CD4-positive, alpha-beta memory T cell (primary cell): Measurements from ENCODE around the gene IDI2. TPM values are rescaled to one million over a fixed set of nuclear protein-coding genes. Genes with fewer than 3 reads are reported as not detected.
A peak's percentile ranks its signal among the peaks of the same experiment; 100 is the strongest.

Experiments used
- CTCF ChIA-PET: fragments of 350-600 bp; sonication (Branson Sonifier 250); formaldehyde crosslinking; loops from one replicate; lab custom pipeline; 2021; ENCODE audit warnings: inconsistent platforms; ENCODE audit not compliant: partially characterized antibody; lab: Charles Lee
- POLR2A ChIA-PET: fragments of 350-600 bp; sonication (Branson Sonifier 250); formaldehyde crosslinking; loops from one replicate; lab custom pipeline; 2021; ENCODE audit not compliant: partially characterized antibody; lab: Charles Lee
- DNase-seq, 5 donors: peaks; one replicate each; pipeline versions ENCODE4 v3.0.0 to v3.0.0-alpha.2; 2020 to 2022; ENCODE audit warnings: mixed read lengths in 1 of 5
- H3K27ac ChIP-seq: one replicate; pipeline ENCODE4 v1.7.0; 2013; ENCODE audit warnings: low read depth, low read length
- H3K27me3 ChIP-seq: 2 replicates; pipeline ENCODE4 v1.7.0; 2013; ENCODE audit warnings: mild to moderate bottlenecking, low read length, moderate library complexity; ENCODE audit not compliant: insufficient read depth
- H3K36me3 ChIP-seq: 2 replicates; pipeline ENCODE4 v1.7.0; 2013; ENCODE audit warnings: mild to moderate bottlenecking, low read length, moderate library complexity; ENCODE audit not compliant: insufficient read depth
- H3K4me1 ChIP-seq: 2 replicates; pipeline ENCODE4 v1.7.0; 2013; ENCODE audit warnings: mild to moderate bottlenecking, low read length, moderate library complexity; ENCODE audit not compliant: insufficient read depth
- H3K4me3 ChIP-seq, 2 donors: one replicate each; pipeline ENCODE4 v1.7.0; 2013; ENCODE audit warnings: low read length in 2 of 2, mild to moderate bottlenecking in 1 of 2
- H3K9me3 ChIP-seq, 2 donors: one replicate each; pipeline ENCODE4 v1.7.0; 2013; ENCODE audit warnings: low read length in 2 of 2, control low read depth in 1 of 2; ENCODE audit not compliant: control insufficient read depth in 1 of 2
- H3K27ac Mint-ChIP-seq, 7 donors: one replicate each; pipeline ENCODE4 v1.8.0; 2020 to 2021; ENCODE audit warnings: mixed read lengths in 7 of 7, mild to moderate bottlenecking in 6 of 7, inconsistent platforms in 3 of 7, moderate library complexity in 3 of 7
- H3K27me3 Mint-ChIP-seq, 2 donors: one replicate each; pipeline ENCODE4 v1.8.0; 2020 to 2021; ENCODE audit warnings: mixed read lengths in 2 of 2
- H3K36me3 Mint-ChIP-seq, 2 donors: one replicate each; pipeline ENCODE4 v1.8.0; 2020 to 2021; ENCODE audit warnings: mixed read lengths in 2 of 2, inconsistent platforms in 1 of 2, mild to moderate bottlenecking in 1 of 2
- H3K4me1 Mint-ChIP-seq, 4 donors: one replicate each; pipeline ENCODE4 v1.8.0; 2020 to 2021; ENCODE audit warnings: mixed read lengths in 4 of 4, mild to moderate bottlenecking in 1 of 4
- H3K4me3 Mint-ChIP-seq, 8 donors: one replicate each; pipeline ENCODE4 v1.8.0; 2020 to 2021; ENCODE audit warnings: mixed read lengths in 8 of 8, mild to moderate bottlenecking in 7 of 8, moderate library complexity in 6 of 8, inconsistent platforms in 3 of 8
- H3K9me3 Mint-ChIP-seq, 8 donors: one replicate each; pipeline ENCODE4 v1.8.0; 2020 to 2021; ENCODE audit warnings: mixed read lengths in 8 of 8, mild to moderate bottlenecking in 5 of 8, inconsistent platforms in 3 of 8, moderate library complexity in 1 of 8
- intact Hi-C: fragments of 100-400 bp; cut with micrococcal nuclease; formaldehyde crosslinking; loops from one replicate; pipeline ENCODE4 v1.15.1; 2023
- polyA plus RNA-seq, 2 donors: library from polyadenylated mRNA; unstranded; fragments of 300-500 nt; fragmentation: Illumina TruSeq; gene quantifications; one replicate each; pipeline ENCODE4 v1.2.3, GENCODE V29; 2021
- total RNA-seq, 2 experiments: library from RNA; stranded (reverse); gene quantifications; one replicate each; pipeline ENCODE4 v1.2.3, GENCODE V29; 2021

Gene IDI2
- total and polyA plus RNA-seq, 4 experiments from 2014 or later: not detected

- Mint-ChIP-seq H3K27ac (no peak overlapping the region), H3K4me3 (no peak overlapping the region), H3K9me3 (no peaks in the 10 kb centered on the region), H3K4me1 (peaks cover 21 to 41% (median 32%) of the 10 kb centered on the region in 4 donors), H3K36me3 (peaks cover 30 to 68% of the 10 kb centered on the region in 2 donors), H3K27me3 (no peaks in the 10 kb centered on the region)
- H3K27me3 ChIP-seq: no peaks in the 10 kb centered on the region
- H3K4me3 ChIP-seq: no peak overlapping the region
- no peaks in the 10 kb centered on the region for H3K9me3 ChIP-seq
- POLR2A ChIA-PET: no interaction called here
- no peak overlapping the region for H3K27ac ChIP-seq
- CTCF ChIA-PET: no interaction called here
- no peak for DNase-seq
- H3K4me1 ChIP-seq: peaks cover 21% of the 10 kb centered on the region
- peaks cover 45% of the 10 kb centered on the region for H3K36me3 ChIP-seq
- intact Hi-C loops: no loop called here
These were observed 32.8 kb downstream of the IDI2 start for GRCh38 chr10:992871-993270.

GRCh38 chr10:992467-992866, 33.2 kb downstream of the IDI2 start:
- H3K36me3 ChIP-seq: peaks cover 42% of the 10 kb centered on the region
- Mint-ChIP-seq H3K9me3 (no peaks in the 10 kb centered on the region), H3K27ac (no peak overlapping the region), H3K27me3 (no peaks in the 10 kb centered on the region), H3K4me1 (peaks cover 21 to 45% (median 32%) of the 10 kb centered on the region in 4 donors), H3K4me3 (no peak overlapping the region), H3K36me3 (peaks cover 26 to 64% of the 10 kb centered on the region in 2 donors)
- ChIA-PET CTCF (no interaction called here), POLR2A (no interaction called here)
- no peak for DNase-seq
- no peaks in the 10 kb centered on the region for H3K27me3 ChIP-seq
- H3K9me3 ChIP-seq: no peaks in the 10 kb centered on the region
- no peak overlapping the region for H3K27ac ChIP-seq
- peaks cover 23% of the 10 kb centered on the region for H3K4me1 ChIP-seq
- no peak overlapping the region for H3K4me3 ChIP-seq
- intact Hi-C loops: no loop called here

GRCh38 chr10:990808-991207, 34.9 kb downstream of the IDI2 start:
- ChIA-PET CTCF (no interaction called here), POLR2A (no interaction called here)
- H3K4me3 ChIP-seq: no peak overlapping the region
- intact Hi-C loops: no loop called here
- H3K9me3 ChIP-seq: no peaks in the 10 kb centered on the region
- peaks cover 26% of the 10 kb centered on the region for H3K36me3 ChIP-seq
- peaks cover 30% of the 10 kb centered on the region for H3K4me1 ChIP-seq
- peak overlapping the region in 6 of 8 donors; percentile 14 to 69 (median 54) for H3K4me3 Mint-ChIP-seq
- no peak for DNase-seq
- H3K27me3 ChIP-seq: no peaks in the 10 kb centered on the region
- H3K36me3 Mint-ChIP-seq: peaks cover 12 to 51% of the 10 kb centered on the region in 2 donors
- no peaks in the 10 kb centered on the region for H3K9me3 Mint-ChIP-seq
- H3K4me1 Mint-ChIP-seq: peaks cover 25 to 54% (median 37%) of the 10 kb centered on the region in 4 donors
- no peaks in the 10 kb centered on the region for H3K27me3 Mint-ChIP-seq
- no peak overlapping the region for H3K27ac ChIP-seq
- H3K27ac Mint-ChIP-seq: peak overlapping the region in 5 of 7 donors; percentile 13 to 84 (median 72)

- DNase-seq: peak in 1 of 5 donors; percentile 70
- no peaks in the 10 kb centered on the region for H3K27me3 ChIP-seq
- Mint-ChIP-seq H3K9me3 (no peaks in the 10 kb centered on the region), H3K36me3 (peaks cover 0 to 32% of the 10 kb centered on the region in 2 donors), H3K27me3 (no peaks in the 10 kb centered on the region), H3K27ac (peak overlapping the region; percentile 96 to 99 (median 98)), H3K4me3 (peak overlapping the region; percentile 91 to 99 (median 95)), H3K4me1 (peaks cover 23 to 47% (median 33%) of the 10 kb centered on the region in 4 donors)
- H3K4me1 ChIP-seq: peaks cover 30% of the 10 kb centered on the region
- intact Hi-C loops: loop anchor here (1.0 to 5.0 kb wide), 3 partner anchors 58 to 122 kb away; partner anchors contain the start of genes IDI1 and LARP4B
- no peaks in the 10 kb centered on the region for H3K9me3 ChIP-seq
- ChIA-PET POLR2A (interaction anchor here (0.7 to 3.4 kb wide), 8 partner anchors 45 to 660 kb away, joined by 3 to 12 read pairs (median 4); partner anchors contain the start of genes IDI1, LARP4B and WDR37), CTCF (interaction anchor here (1.0 to 1.8 kb wide), 3 partner anchors 11 to 86 kb away, joined by 3 to 5 read pairs (median 5); no protein-coding TSS in a partner anchor)
- H3K27ac ChIP-seq: peak overlapping the region; percentile 83
- H3K36me3 ChIP-seq: peaks cover 17% of the 10 kb centered on the region
- H3K4me3 ChIP-seq: peak overlapping the region; percentile 82 to 95
These were observed 36.8 kb downstream of the IDI2 start for GRCh38 chr10:988667-989545.

GRCh38 chr10:987870-988666, 37.6 kb downstream of the IDI2 start, which contains the start of gene GTPBP4:
Gene GTPBP4 (plus strand): TSS chr10:988434. CDS start chr10:988480, 46 bp downstream.
- H3K27ac ChIP-seq: peak within 1 kb of the TSS; percentile 83
- Mint-ChIP-seq H3K27ac (peak within 1 kb of the TSS; percentile 96 to 99 (median 98)), H3K4me3 (peak within 1 kb of the TSS; percentile 91 to 99 (median 95)), H3K4me1 (peaks cover 23 to 47% (median 33%) of the 10 kb centered on the region in 4 donors), H3K36me3 (peaks cover 0 to 23% of the 10 kb centered on the region in 2 donors), H3K27me3 (no peaks in the 10 kb centered on the region), H3K9me3 (no peaks in the 10 kb centered on the region)
- ChIA-PET CTCF (interaction anchor here (1.0 to 1.8 kb wide), 4 partner anchors 12 to 87 kb away, joined by 3 to 6 read pairs (median 5); no protein-coding TSS in a partner anchor), POLR2A (interaction anchor here (0.8 to 3.4 kb wide), 7 partner anchors 45 to 659 kb away, joined by 3 to 12 read pairs (median 5); partner anchors contain the start of genes IDI1, LARP4B and WDR37)
- H3K36me3 ChIP-seq: peaks cover 8% of the 10 kb centered on the region
- H3K4me1 ChIP-seq: peaks cover 30% of the 10 kb centered on the region
- intact Hi-C loops: loop anchor here (1.0 to 5.0 kb wide), 3 partner anchors 57 to 121 kb away; partner anchors contain the start of genes IDI1 and LARP4B
- no peaks in the 10 kb centered on the region for H3K9me3 ChIP-seq
- peak within 1 kb of the TSS; percentile 82 to 95 for H3K4me3 ChIP-seq
- no peaks in the 10 kb centered on the region for H3K27me3 ChIP-seq
- peak; percentile 91 to 98 (median 96) for DNase-seq

- intact Hi-C loops: loop anchor here (5.0 kb wide), 1 partner anchor 120 kb away; no protein-coding TSS in a partner anchor
- Mint-ChIP-seq H3K4me1 (peaks cover 23 to 47% (median 33%) of the 10 kb centered on the region in 4 donors), H3K4me3 (peak overlapping the region; percentile 91 to 99 (median 95)), H3K36me3 (peaks cover 0 to 19% of the 10 kb centered on the region in 2 donors), H3K9me3 (no peaks in the 10 kb centered on the region), H3K27me3 (no peaks in the 10 kb centered on the region), H3K27ac (peak overlapping the region; percentile 41 to 99 (median 98))
- peak overlapping the region; percentile 83 for H3K27ac ChIP-seq
- H3K9me3 ChIP-seq: no peaks in the 10 kb centered on the region
- peak in 1 of 5 donors; percentile 5 for DNase-seq
- peaks cover 30% of the 10 kb centered on the region for H3K4me1 ChIP-seq
- CTCF ChIA-PET: interaction anchor here (1.5 kb wide), 1 partner anchor 57 kb away, joined by 6 read pairs; no protein-coding TSS in a partner anchor
- POLR2A ChIA-PET: interaction anchor here (0.9 to 3.4 kb wide), 2 partner anchors 57 to 61 kb away, joined by 3 to 12 read pairs; partner anchors contain the start of genes IDI1 and LARP4B
- H3K4me3 ChIP-seq: peak overlapping the region; percentile 17 to 95
- peaks cover 3% of the 10 kb centered on the region for H3K36me3 ChIP-seq
- H3K27me3 ChIP-seq: no peaks in the 10 kb centered on the region
These were observed 38.1 kb downstream of the IDI2 start for GRCh38 chr10:987620-987869.
